ENCODE measurements around the gene NAT14.

NAT14 gene

GRCh38 chr19:55452749-55453346 lies 32.1 kb upstream of the NAT14 start:
- no peak for DNase-seq (ENCODE audit: low read depth in 2 of 2, low spot score in 1 of 2)

DNA sequence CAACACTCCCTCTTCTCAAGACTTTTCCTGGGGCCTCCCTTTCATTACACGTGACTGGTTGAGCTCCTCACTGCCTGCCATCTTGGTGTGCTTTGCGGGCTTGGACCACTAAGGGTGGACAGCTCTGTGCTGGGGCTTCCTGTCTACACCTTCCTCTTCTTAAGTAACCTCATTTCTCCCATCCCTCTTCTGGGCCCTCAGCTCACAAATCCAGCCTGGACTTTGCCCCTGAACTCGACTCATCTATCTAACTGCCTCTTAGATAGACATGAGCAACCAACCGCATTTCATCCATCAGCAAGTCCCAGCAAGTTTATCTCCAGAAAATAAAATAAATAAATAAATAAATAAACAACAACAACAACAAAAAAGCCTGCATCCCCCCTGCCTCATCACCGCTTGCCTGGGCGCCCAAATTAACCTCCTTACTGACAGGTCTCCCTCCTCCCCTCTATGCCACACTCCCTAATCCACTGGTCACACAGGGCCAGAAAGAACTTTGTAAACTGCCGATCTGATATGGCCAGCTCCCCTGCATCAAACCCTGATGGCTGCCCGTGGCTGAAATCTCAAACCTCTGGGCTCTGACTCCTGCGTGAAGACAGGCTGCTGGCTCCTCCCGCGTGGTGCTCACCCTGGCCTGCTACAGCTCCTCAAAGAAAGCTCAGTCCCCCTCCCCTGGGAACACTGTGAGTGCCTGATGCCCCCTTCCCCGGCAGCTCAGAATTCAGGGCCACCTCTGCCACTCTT lies 31.3 kb upstream of the NAT14 start:
- DNase-seq (ENCODE audit: low read depth in 2 of 2, low spot score in 1 of 2) = no peak

GRCh38 chr19:55454787-55455243 lies 30.2 kb upstream of the NAT14 start:
- DNase-seq (ENCODE audit: low read depth in 2 of 2, low spot score in 1 of 2) = peak in 1 of 2 donors; percentile 15

- DNase-seq (ENCODE audit: low read depth in 2 of 2, low spot score in 1 of 2) = no peak
Observed at GRCh38 chr19:55455576-55456235, 29.3 kb upstream of the NAT14 start.

DNA sequence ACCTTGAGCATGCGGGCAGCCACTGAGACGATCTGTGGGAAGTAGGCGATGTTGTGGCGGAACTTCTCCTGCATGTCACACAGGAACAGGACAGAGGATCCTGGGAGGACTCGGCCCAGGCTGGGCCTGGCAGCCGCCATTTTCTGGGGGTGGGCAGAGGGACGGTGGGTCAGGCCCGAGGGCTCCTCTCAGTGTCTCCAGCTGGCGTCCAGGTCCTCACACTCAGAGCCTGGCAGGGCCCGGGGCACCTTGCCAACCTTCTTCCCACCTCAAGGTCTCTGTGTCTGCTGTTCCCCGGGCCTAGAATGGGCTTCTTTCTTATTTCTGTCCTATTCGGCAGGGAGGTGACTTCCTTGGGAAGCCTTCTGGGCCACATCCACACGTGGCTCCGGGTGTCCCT lies 28.6 kb upstream of the NAT14 start:
- DNase-seq (ENCODE audit: low read depth in 2 of 2, low spot score in 1 of 2) = no peak

- no peak for DNase-seq (ENCODE audit: low read depth in 2 of 2, low spot score in 1 of 2)
Observed at GRCh38 chr19:55457683-55458457, 27.1 kb upstream of the NAT14 start.

GRCh38 chr19:55459551-55459949 lies 25.4 kb upstream of the NAT14 start:
- DNase-seq (ENCODE audit: low read depth in 2 of 2, low spot score in 1 of 2) = no peak

GRCh38 chr19:55459950-55460657 lies 24.9 kb upstream of the NAT14 start:
- no peak for DNase-seq (ENCODE audit: low read depth in 2 of 2, low spot score in 1 of 2)

DNA sequence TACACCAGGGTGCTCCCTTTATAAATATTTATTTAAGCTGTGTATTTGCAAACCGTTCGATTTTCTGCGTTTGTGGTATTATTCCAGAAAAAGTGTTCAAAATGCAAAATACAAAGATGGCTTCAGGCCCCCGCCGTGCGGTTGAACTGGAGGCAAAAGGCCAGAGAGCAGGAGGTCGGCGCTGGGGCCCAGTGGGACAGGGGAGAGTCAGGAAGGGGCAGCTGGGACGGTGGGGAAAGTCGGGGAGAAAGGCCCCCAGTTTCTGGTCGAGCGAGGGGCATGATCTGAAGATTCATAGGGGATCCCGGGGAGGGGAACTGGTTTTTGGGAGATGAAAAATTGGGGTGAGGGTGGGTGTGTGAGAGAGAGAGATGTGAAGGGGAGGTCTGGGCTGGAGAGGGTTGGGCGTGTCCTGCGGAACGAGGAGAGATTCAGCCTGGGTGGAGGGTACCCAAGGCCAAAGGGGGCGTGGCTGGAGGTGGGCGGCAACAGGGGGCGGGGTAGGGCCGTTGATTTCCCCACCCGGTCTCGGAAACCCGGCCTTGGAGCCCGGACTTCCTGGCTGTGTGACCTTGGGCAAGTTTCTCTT lies 24.2 kb upstream of the NAT14 start:
- DNase-seq (ENCODE audit: low read depth in 2 of 2, low spot score in 1 of 2) = no peak

DNA sequence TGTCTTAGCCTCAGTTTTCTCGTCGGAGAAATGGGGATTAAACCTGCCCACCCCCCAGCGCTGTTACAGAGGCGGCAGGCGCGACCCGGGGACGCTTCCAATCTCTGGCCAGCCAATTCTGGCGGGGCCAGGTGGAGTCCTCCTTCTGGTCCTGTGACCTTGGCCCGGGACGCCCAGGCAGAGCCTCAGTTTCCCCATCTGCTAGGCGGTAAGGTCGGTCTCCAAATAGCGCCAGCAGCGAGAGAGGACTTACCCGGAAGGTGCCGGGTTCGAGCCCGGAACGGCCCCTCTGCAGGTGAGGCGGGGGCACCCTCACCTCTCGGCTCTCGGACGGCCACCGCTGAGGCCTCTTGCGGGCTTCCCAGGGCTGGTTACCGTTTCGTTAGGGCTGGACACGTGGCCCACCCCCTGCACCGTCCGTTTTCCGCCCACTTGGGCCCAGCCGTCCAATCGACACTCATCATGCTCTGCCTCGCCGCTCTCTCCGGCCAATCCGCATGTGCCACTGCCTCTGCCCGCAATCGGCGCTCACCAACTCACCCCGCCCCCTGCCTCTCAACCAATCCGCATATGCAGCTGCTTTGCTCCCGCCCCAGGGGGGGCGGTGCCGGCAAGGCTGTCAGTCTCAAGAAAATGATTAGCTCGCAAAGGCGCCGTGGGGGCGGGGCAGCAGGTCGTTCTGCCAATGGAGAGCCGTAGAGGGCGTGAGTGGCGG lies 23.6 kb upstream of the NAT14 start, which contains the start of gene ISOC2:
Gene ISOC2, minus strand, starts transcription at position 384 of the 715 bp plus-strand sequence. CDS start 5,156 bp downstream, outside the sequence.
- peak; percentile 99 to 100 for DNase-seq (ENCODE audit: low read depth in 2 of 2, low spot score in 1 of 2)

DNA sequence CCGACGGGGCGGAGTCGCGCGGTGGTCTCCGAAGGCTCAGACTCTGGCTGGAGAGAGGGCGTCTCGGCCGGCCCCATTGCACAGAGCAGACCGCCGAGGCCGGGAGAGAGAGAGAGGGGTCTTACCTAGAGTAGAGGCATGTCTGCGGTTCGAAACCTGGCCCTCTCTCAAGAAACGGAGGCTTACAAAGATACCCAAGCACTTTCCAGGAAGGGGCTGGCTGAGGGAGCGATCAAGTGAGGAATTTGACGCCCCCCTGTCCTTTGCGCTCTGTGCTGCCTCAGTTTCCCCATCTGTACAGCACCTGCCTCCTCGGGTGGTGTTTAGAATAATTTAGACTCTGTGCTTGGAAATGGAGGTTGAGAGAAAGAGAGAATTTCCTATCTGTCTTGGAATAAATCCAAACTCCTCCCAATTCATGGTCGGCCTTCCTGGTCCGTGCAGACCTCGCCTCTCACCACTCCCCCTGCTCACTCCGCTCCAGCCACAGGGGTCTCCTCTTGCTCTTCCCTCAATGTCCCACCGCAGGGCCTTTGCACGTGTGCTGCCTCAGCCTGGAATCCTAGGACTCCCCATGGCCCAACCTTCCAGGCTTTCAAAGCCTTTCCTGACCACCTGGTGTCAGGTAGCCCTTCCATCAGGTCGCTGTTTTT lies 22.9 kb upstream of the NAT14 start:
- no peak for DNase-seq (ENCODE audit: low read depth in 2 of 2, low spot score in 1 of 2)

DNA sequence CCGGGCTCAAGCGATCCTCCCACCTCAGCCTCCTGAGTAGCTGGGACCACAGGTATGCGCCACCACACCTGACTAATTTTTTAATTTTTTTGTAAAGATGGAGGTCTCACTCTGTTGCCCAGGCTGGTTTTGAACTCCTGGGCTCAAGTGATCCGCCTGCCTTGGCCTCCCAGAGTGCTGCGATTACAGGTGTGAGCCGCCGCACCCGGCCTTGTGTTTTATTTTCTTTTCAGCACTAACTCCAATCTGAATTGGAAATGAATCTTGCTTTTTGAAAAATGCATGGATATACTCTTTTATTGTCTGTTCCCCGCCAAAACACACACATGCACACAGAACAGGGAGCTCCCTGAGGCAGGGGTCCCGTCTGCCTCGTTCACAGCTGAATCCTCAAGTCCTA lies 22.3 kb upstream of the NAT14 start:
- DNase-seq (ENCODE audit: low read depth in 2 of 2, low spot score in 1 of 2) = no peak

DNA sequence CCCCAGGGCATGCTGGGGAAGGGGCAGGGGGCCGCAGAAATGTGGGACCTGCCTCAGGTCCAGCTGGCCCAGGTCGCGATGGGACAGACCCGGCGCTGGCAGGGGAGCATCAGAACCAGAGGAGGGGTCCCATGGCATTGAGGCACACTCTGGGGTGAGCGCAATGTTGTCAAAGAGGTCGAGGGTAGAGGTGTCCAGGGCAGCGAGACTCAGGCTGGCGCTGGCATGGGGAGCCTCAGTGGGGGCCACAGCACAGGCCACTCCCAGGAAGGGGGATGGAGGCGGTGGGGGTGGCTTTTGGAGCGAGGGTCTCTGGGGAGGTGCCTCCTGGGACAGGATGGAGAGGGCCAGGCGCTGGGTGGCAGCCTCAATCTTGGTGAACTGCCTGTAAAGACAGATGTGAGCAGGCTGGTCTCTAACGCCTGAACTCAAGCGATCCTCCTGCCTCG lies 21.4 kb upstream of the NAT14 start:
- DNase-seq (ENCODE audit: low read depth in 2 of 2, low spot score in 1 of 2) = no peak

GRCh38 chr19:55464039-55464661 lies 20.8 kb upstream of the NAT14 start:
- DNase-seq (ENCODE audit: low read depth in 2 of 2, low spot score in 1 of 2) = no peak

DNA sequence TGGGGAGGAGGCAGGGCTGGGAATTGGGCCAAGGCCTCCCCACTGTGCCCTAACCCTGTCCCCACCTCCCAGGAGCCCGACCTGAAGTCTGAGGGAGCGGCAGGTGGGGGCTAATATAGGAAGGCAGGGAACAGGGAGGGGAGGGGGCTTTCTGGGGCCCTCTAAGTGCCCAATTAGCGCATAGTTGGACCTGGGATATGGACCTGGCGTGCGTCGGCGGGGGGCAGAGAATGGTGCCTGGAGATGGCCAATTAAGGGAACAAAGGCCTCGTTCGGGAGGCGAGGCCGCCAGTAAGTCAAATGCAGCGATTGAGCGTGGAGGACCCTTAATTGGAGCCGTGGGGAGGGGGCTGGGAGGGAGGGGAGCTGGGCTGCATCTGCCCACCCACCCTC lies 20.3 kb upstream of the NAT14 start, which contains the start of gene C19orf85:
Gene C19orf85, minus strand, starts transcription at position 90 of the 393 bp plus-strand sequence. CDS start 197 bp downstream, outside the sequence.
- no peak for DNase-seq (ENCODE audit: low read depth in 2 of 2, low spot score in 1 of 2)

DNA sequence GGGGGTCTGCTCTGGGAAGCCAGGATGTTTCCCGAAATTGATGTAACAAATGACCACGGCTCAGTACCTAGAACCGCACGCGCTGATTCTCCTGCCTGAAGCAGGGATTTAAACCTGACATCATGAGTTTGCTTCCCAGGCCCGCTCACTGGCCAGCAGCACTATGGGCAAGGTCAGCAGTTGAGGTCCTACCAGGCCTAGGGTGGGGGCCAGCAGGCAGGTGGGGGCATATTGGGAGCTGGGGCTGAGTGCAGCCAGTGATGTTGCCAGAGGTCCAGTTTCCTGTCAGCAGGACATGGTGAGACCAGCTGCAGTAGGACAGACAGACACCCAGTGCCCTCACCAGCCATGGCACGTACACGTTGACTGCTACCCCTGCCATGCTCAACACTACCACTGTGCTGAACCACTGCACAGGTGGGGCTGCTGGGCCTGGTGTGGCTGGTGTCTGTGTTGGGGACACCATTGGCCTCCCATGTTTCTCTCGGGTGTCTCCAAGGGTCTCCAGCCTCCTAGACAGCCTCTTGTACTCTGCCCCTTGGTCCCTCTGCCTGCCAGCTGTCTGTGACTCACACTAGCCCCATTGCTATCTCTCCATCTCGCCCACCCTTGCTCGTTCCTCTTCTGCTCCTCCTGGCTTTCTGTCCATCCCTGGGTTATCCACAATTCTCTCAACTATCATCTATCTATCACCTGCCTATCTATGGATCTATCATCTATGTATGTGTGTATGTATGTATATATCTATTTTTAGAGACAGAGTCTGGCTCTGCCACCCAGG lies 19.3 kb upstream of the NAT14 start:
- no peak for DNase-seq (ENCODE audit: low read depth in 2 of 2, low spot score in 1 of 2)

GRCh38 chr19:55466241-55466614 lies 18.8 kb upstream of the NAT14 start:
- no peak for DNase-seq (ENCODE audit: low read depth in 2 of 2, low spot score in 1 of 2)
